Retinal pigment epithelial cell (primary cell): ENCODE data around the gene FOXE3.

Source experiments
- DNase-seq: peaks from one replicate; pipeline ENCODE4 v3.0.0-alpha.2; 2010; ENCODE audit warnings: low read depth
- H3K4me3 ChIP-seq: 2 replicates; pipeline ENCODE4 v1.5.1; 2011; ENCODE audit warnings: mild to moderate bottlenecking, low read length, control low read depth, moderate library complexity
- TF ChIP-seq, protein P1 (sequence below): conservative IDR thresholded peaks from 2 replicates; pipeline ENCODE4 v1.5.1; 2011; ENCODE audit warnings: low read depth, low read length, control low read depth, inconsistent platforms

FOXE3 gene

DNA sequence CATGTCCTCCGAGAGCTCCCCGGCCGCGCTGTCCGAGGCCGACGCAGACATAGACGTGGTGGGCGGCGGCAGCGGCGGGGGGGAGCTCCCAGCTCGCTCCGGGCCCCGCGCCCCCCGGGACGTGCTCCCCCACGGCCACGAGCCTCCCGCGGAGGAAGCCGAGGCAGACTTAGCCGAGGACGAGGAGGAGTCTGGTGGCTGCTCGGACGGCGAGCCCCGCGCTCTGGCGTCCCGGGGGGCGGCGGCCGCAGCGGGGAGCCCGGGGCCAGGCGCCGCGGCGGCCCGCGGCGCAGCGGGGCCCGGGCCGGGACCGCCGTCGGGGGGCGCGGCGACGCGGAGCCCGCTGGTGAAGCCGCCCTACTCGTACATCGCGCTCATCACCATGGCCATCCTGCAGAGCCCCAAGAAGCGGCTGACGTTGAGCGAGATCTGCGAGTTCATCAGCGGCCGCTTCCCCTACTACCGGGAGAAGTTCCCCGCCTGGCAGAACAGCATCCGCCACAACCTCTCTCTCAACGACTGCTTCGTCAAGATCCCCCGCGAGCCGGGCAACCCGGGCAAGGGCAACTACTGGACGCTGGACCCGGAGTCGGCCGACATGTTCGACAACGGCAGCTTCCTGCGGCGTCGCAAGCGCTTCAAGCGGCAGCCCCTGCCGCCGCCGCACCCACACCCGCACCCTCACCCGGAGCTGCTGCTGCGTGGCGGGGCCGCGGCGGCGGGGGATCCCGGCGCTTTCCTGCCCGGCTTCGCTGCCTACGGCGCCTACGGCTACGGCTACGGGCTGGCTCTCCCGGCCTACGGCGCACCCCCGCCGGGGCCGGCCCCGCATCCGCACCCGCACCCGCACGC lies 22.3 kb downstream of the FOXE3 start:
- DNase-seq: no peak
- TF ChIP-seq, protein P1, sequence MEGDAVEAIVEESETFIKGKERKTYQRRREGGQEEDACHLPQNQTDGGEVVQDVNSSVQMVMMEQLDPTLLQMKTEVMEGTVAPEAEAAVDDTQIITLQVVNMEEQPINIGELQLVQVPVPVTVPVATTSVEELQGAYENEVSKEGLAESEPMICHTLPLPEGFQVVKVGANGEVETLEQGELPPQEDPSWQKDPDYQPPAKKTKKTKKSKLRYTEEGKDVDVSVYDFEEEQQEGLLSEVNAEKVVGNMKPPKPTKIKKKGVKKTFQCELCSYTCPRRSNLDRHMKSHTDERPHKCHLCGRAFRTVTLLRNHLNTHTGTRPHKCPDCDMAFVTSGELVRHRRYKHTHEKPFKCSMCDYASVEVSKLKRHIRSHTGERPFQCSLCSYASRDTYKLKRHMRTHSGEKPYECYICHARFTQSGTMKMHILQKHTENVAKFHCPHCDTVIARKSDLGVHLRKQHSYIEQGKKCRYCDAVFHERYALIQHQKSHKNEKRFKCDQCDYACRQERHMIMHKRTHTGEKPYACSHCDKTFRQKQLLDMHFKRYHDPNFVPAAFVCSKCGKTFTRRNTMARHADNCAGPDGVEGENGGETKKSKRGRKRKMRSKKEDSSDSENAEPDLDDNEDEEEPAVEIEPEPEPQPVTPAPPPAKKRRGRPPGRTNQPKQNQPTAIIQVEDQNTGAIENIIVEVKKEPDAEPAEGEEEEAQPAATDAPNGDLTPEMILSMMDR: no peak
- H3K4me3 ChIP-seq: no peak overlapping the region

DNA sequence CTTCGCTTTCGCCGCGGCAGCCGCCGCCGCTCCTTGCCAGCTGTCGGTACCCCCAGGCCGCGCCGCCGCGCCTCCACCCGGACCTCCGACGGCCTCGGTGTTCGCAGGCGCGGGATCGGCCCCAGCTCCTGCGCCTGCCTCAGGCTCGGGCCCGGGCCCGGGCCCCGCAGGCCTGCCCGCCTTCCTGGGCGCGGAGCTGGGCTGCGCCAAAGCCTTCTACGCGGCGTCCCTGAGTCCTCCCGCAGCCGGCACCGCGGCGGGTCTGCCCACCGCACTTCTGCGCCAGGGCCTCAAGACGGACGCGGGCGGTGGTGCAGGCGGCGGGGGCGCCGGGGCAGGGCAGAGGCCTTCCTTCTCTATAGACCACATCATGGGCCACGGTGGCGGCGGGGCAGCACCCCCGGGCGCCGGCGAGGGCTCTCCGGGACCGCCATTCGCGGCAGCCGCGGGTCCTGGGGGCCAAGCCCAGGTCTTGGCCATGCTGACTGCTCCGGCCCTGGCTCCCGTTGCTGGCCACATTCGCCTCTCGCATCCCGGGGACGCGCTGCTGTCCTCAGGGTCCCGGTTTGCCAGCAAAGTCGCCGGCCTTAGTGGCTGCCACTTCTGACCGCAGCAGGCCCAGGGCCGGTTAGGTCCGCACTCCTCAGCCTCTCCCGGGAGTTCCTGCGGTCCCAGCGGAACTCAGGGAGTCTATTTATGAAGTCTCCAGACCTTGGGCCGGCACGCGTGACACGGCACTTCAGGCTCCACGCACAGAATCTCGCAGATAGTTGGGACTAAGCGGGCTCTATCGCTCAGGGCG lies 23.1 kb downstream of the FOXE3 start:
- no peak overlapping the region for H3K4me3 ChIP-seq
- DNase-seq: no peak
- TF ChIP-seq, protein P1: no peak

DNA sequence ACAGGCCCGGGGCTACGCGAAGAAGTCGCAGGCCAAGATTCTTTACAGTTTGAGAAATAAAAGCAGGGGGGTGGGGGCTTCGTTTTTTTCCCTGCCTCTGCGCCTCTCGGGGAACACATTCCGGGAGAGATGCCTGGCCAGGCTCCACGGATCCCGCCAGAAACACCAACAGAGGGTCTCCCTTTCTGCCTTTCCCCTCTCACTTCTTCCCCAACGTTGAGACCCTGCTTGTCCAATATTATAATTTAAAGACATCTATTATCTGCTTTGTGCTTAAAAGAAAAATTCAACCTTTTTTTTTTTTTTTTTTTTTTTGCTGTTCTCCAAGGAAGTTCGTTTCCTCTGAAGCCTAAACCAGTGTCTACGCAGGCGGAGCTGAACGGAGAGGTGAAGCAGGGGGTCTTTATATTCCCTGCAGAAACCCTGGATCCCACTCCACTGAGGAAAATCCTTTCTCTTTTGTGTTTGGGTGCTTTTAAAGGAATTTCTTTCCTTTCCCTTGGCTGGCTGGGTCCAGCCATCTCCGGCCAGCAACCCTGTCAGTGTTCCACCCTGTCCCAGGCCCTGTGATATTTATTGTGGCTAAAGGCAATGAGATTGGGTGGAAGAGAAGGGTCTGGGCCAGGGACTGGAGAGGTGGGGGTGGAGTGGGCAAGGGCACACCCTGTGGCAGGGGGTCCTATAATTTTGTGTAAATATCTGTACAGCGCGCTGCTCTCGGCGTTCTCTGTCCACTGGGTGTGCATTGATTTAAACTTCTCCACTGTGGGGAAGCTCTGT lies 23.9 kb downstream of the FOXE3 start:
- no peak overlapping the region for H3K4me3 ChIP-seq
- no peak for DNase-seq

DNA sequence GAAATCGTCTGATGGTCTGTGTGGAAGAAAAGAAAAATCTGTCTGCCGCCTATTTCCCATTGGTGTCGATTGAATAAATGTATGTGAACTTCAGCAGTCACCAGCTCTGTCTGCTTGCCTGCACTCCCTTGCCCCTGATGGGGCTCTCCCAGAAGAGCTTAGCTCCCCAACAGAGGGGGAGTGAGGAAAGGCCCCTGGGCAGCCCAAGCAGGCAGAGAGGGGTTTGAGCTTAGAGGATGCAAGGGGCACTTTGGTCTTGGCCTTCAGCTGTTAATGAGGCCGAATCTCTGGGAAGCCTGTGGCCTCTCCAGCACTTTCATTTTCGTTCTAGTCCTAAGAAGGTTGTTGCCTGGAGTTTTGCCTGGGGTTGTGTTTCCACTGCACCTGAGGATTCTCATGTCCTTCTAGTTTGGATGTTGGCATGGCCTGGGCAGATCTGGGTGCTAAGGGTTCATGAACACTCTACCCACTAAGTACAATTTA lies 24.6 kb downstream of the FOXE3 start:
- DNase-seq: no peak
- H3K4me3 ChIP-seq: no peak overlapping the region
- TF ChIP-seq, protein P1: no peak

More for the DNA sequence above, 23.9 kb downstream of the FOXE3 start:
- TF ChIP-seq, protein P1: no peak

DNA sequence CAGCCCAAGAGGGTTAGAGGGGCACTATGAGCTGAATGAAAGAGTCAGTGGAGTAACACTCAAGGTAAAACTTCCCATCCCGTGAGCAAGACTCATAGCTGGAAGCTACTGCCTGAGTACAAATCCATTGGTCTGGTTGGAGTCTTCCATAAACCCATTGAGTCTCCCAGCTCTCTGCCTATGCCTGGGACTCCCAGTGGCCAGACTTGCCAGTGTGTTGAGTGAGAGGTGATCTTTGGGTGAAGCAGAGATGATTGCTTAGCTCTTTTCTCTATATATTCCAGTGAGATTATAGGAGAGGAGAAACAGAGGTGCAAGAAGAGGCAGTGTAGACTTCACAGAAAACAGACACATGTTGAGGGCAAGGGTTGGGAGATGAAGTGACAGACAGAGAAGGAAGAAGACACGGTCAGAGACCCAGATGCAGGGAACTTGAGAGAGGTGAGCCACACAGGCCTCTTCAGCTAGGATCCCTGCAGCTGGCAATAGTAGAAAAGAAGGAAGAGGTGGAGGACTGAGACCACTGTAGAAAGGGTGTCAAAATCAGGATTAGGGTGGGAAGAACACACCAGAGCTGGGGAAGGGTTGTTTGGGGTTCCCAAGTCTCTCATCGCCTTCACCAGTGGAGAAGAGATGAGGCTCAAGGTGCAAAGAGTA lies 25.5 kb downstream of the FOXE3 start:
- no peak overlapping the region for H3K4me3 ChIP-seq
- DNase-seq: no peak
- TF ChIP-seq, protein P1: no peak

DNA sequence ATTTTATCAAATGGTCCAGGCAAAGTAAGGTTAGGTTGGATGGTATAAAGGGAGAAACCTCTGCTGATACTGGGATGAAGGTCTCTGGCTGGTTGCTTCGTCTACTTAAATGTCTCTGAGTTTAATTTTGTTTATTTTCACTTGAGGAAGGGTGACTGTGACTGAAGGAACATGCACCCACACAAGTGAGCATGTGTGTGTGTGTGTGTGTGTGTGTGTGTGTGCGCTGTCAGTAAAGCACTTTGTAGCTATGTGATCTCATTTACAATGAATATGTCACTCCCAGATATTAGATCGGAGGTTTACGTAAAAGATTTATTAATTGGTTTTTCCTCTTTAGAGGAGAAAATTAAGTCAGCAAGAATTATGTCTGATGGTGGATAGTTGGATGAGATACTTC lies 26.1 kb downstream of the FOXE3 start:
- no peak overlapping the region for H3K4me3 ChIP-seq
- TF ChIP-seq, protein P1: no peak
- no peak for DNase-seq
